ENCODE results near the gene DRAM1. TPM values are rescaled to one million over a fixed set of nuclear protein-coding genes. Genes with fewer than 3 reads are reported as not detected.
A peak's percentile ranks its signal among the peaks of the same experiment; 100 is the strongest.
"Not testable (repeated sequence)": the region's sequence is repeated elsewhere in the genome, so short reads cannot be mapped to it uniquely, and the experiment has no call there.

DRAM1 gene
- total RNA-seq, 3 donors from 2014 or later (not counting 1 experiment from before 2014, with no cell fraction given), result 9.8 to 10.5 (median 10.0) TPM

GRCh38 chr12:101908395-101908794 is 31.0 kb downstream of the DRAM1 start:
- no peak overlapping the region for H3K4me3 Mint-ChIP-seq
- H3K36me3 Mint-ChIP-seq, result no peaks in the 10 kb centered on the region
- no peak for DNase-seq
- intact Hi-C loops (cut with micrococcal nuclease), result no loop called here
- H3K9me3 Mint-ChIP-seq, result no peaks in the 10 kb centered on the region
- WGBS (ENCODE audit: insufficient coverage), result 96% methylated on average over 3 of the region's 3 CpGs
- no peak overlapping the region for H3K27ac Mint-ChIP-seq
- Histone ChIP-seq H3K27ac (ENCODE audit: low read length) (no peak overlapping the region), H3K4me1 (ENCODE audit: control insufficient read depth, insufficient read depth, low read length) (no peaks in the 10 kb centered on the region), H3K36me3 (ENCODE audit: control insufficient read depth, insufficient read depth, low read length) (no peaks in the 10 kb centered on the region), H3K4me3 (ENCODE audit: low read length) (no peak overlapping the region), H3K27me3 (ENCODE audit: control insufficient read depth, insufficient read depth, low read length) (no peaks in the 10 kb centered on the region), H3K9me3 (ENCODE audit: control insufficient read depth, insufficient read depth, low read length) (no peaks in the 10 kb centered on the region)
- ATAC-seq, result no peak
- no peak for TF ChIP-seq CTCF (IDR thresholded peaks at IDR 0.05)
- H3K27me3 Mint-ChIP-seq (ENCODE audit: low read depth in 2 of 2), result no peaks in the 10 kb centered on the region
- no peaks in the 10 kb centered on the region for H3K4me1 Mint-ChIP-seq

- WGBS (ENCODE audit: insufficient coverage), result 82% methylated on average over 4 of the region's 7 CpGs
- H3K4me1 Mint-ChIP-seq, result no peaks in the 10 kb centered on the region
- Histone ChIP-seq H3K9me3 (ENCODE audit: control insufficient read depth, insufficient read depth, low read length) (no peaks in the 10 kb centered on the region), H3K4me1 (ENCODE audit: control insufficient read depth, insufficient read depth, low read length) (no peaks in the 10 kb centered on the region), H3K27ac (ENCODE audit: low read length) (no peak overlapping the region), H3K27me3 (ENCODE audit: control insufficient read depth, insufficient read depth, low read length) (no peaks in the 10 kb centered on the region), H3K4me3 (ENCODE audit: low read length) (peak overlapping the region; percentile 14), H3K36me3 (ENCODE audit: control insufficient read depth, insufficient read depth, low read length) (no peaks in the 10 kb centered on the region)
- DNase-seq, result no peak
- no peaks in the 10 kb centered on the region for H3K27me3 Mint-ChIP-seq (ENCODE audit: low read depth in 2 of 2)
- ATAC-seq, result no peak
- no peaks in the 10 kb centered on the region for H3K36me3 Mint-ChIP-seq
- no peak for TF ChIP-seq CTCF (IDR thresholded peaks at IDR 0.05)
- H3K27ac Mint-ChIP-seq, result no peak overlapping the region
- no peak overlapping the region for H3K4me3 Mint-ChIP-seq
- intact Hi-C loops (cut with micrococcal nuclease), result no loop called here
- no peaks in the 10 kb centered on the region for H3K9me3 Mint-ChIP-seq
Measured at GRCh38 chr12:101909646-101910045, 32.3 kb downstream of the DRAM1 start.

DNA sequence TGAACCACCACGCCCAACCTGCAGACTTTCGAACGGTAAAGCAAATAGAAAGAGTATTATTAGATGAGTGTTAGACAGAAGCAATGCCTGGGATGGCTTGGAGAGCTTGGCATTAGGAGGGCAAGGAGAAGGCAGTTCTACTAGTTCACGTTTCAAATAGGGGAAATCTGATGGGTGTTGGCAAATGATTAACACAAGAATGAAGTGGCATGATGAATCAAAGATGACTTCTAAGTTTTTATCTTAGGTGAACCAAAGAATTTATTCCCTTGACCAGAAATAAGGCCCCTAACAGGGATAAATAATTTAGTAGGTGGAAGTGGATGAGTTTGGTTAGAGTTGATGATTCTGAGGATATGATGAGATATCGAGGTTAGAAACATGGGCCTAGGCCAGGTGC is 38.5 kb downstream of the DRAM1 start:
- TF ChIP-seq CTCF (IDR thresholded peaks at IDR 0.05), result no peak
- Mint-ChIP-seq H3K27me3 (ENCODE audit: low read depth in 2 of 2) (no peaks in the 10 kb centered on the region), H3K4me1 (peaks cover 4 to 10% of the 10 kb centered on the region in 2 donors), H3K36me3 (no peaks in the 10 kb centered on the region), H3K27ac (no peak overlapping the region), H3K4me3 (no peak overlapping the region), H3K9me3 (no peaks in the 10 kb centered on the region)
- H3K36me3 ChIP-seq (ENCODE audit: control insufficient read depth, insufficient read depth, low read length), result no peaks in the 10 kb centered on the region
- H3K4me3 ChIP-seq (ENCODE audit: low read length), result no peak overlapping the region
- DNase-seq (no peak), ATAC-seq (no peak)
- H3K4me1 ChIP-seq (ENCODE audit: control insufficient read depth, insufficient read depth, low read length), result peaks cover 7% of the 10 kb centered on the region
- WGBS (ENCODE audit: insufficient coverage), result 88% methylated on average over 5 of the region's 5 CpGs
- H3K27me3 ChIP-seq (ENCODE audit: control insufficient read depth, insufficient read depth, low read length), result no peaks in the 10 kb centered on the region
- no peak overlapping the region for H3K27ac ChIP-seq (ENCODE audit: low read length)
- no peaks in the 10 kb centered on the region for H3K9me3 ChIP-seq (ENCODE audit: control insufficient read depth, insufficient read depth, low read length)
- intact Hi-C loops (cut with micrococcal nuclease), result no loop called here

DNA sequence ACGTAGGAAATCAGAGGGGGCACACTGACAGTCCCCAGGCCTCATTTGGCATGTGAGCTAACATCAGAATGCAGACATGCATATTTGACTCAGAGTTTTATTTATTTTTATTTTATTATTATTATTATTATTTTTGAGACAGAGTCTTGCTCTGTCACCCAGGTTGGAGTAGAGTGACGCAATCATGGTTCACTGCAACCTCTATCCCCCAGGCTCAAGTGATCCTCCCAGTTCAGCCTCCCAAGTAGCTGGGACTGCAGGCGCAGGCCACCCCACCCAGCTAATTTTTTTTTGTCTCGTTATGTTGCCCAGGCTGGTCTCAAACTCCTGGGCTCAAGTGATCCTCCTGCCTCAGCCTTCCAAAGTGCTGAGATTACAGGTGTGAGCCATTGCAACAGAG is 41.4 kb downstream of the DRAM1 start:
- H3K27me3 ChIP-seq (ENCODE audit: control insufficient read depth, insufficient read depth, low read length); ATAC-seq; H3K9me3 Mint-ChIP-seq; H3K4me3 Mint-ChIP-seq; H3K27me3 Mint-ChIP-seq (ENCODE audit: low read depth in 2 of 2); H3K36me3 ChIP-seq (ENCODE audit: control insufficient read depth, insufficient read depth, low read length); H3K9me3 ChIP-seq (ENCODE audit: control insufficient read depth, insufficient read depth, low read length); H3K27ac ChIP-seq (ENCODE audit: low read length); H3K4me3 ChIP-seq (ENCODE audit: low read length); H3K36me3 Mint-ChIP-seq; H3K4me1 ChIP-seq (ENCODE audit: control insufficient read depth, insufficient read depth, low read length); H3K27ac Mint-ChIP-seq; DNase-seq; intact Hi-C loops (cut with micrococcal nuclease): not testable (repeated sequence)
- 95% methylated on average over 4 of the region's 4 CpGs for WGBS (ENCODE audit: insufficient coverage)
- H3K4me1 Mint-ChIP-seq, result peaks cover 4 to 10% of the 10 kb centered on the region in 2 donors
